HL-60 (cell line): ENCODE measurements around the gene EXOC8.

ENCODE experiments used
- CTCF ChIP-seq: IDR thresholded peaks from one replicate; pipeline ENCODE4 v1.5.1; 2011; ENCODE audit warnings: low read length, control low read depth, inconsistent platforms; ENCODE audit not compliant: insufficient read depth
- GABPA ChIP-seq: IDR thresholded peaks from 2 replicates; pipeline ENCODE4 v1.6.1; 2012; ENCODE audit warnings: low read depth

- no peak for TF ChIP-seq CTCF
- no peak for TF ChIP-seq GABPA
Observed at GRCh38 chr1:231337043-231337471, 595 bp downstream of the EXOC8 start.
